Loucy (cell line): Measurements from ENCODE around the gene MNT.

Experiments
- H2AFZ ChIP-seq: fragments of 200-600 bp; sonication (generic); 2 replicates; pipeline ENCODE4 v1.6.0; 2016; ENCODE audit warnings: antibody characterized with exemption, mild to moderate bottlenecking, low read length, moderate library complexity
- H3F3A ChIP-seq: fragments of 200-600 bp; 2 replicates; pipeline ENCODE4 v1.6.0; 2016; ENCODE audit warnings: antibody characterized with exemption, low read depth, mild to moderate bottlenecking
- H3K27me3 ChIP-seq: fragments of 200-600 bp; sonication (generic); 2 replicates; pipeline ENCODE4 v1.6.1; 2014; ENCODE audit warnings: low read length, mild to moderate bottlenecking; ENCODE audit not compliant: insufficient read depth, poor library complexity, severe bottlenecking
- H3K36me3 ChIP-seq: fragments of 200-600 bp; sonication (generic); 2 replicates; pipeline ENCODE4 v1.6.1; 2016; ENCODE audit warnings: low read length; ENCODE audit not compliant: insufficient read depth
- H3K4me1 ChIP-seq: fragments of 200-600 bp; sonication (generic); 2 replicates; pipeline ENCODE4 v1.5.1; 2014; ENCODE audit warnings: low read length, mild to moderate bottlenecking; ENCODE audit not compliant: insufficient read depth, poor library complexity, severe bottlenecking
- H3K4me2 ChIP-seq: fragments of 200-600 bp; sonication (generic); 2 replicates; pipeline ENCODE4 v1.6.0; 2014; ENCODE audit warnings: antibody characterized with exemption, low read length, low read depth, mild to moderate bottlenecking; ENCODE audit not compliant: poor library complexity, severe bottlenecking
- H3K4me3 ChIP-seq: fragments of 200-600 bp; sonication (generic); 2 replicates; pipeline ENCODE4 v1.5.1; 2014; ENCODE audit warnings: low read length, mild to moderate bottlenecking, mixed read lengths; ENCODE audit not compliant: poor library complexity, severe bottlenecking
- H3K79me2 ChIP-seq: fragments of 200-600 bp; sonication (generic); 2 replicates; pipeline ENCODE4 v1.6.1; 2014; ENCODE audit warnings: low read length; ENCODE audit not compliant: insufficient read depth
- H3K9ac ChIP-seq: fragments of 200-600 bp; sonication (generic); 2 replicates; pipeline ENCODE4 v1.6.0; 2014; ENCODE audit warnings: mild to moderate bottlenecking, low read depth, low read length, moderate library complexity; ENCODE audit not compliant: poor library complexity, severe bottlenecking
- H3K9me2 ChIP-seq: fragments of 200-600 bp; sonication (generic); replicated peaks from 2 replicates; pipeline ENCODE4 v1.6.1; 2016; ENCODE audit warnings: low read depth, low read length, mixed read lengths
- H3K9me3 ChIP-seq: fragments of 200-600 bp; sonication (generic); 2 replicates; pipeline ENCODE4 v1.6.1; 2014; ENCODE audit warnings: mild to moderate bottlenecking, antibody characterized with exemption, low read length, low read depth; ENCODE audit not compliant: insufficient read depth
- H4K20me1 ChIP-seq: fragments of 200-600 bp; sonication (generic); 2 replicates; pipeline ENCODE4 v1.6.0; 2014; ENCODE audit warnings: antibody characterized with exemption, low read length, mild to moderate bottlenecking; ENCODE audit not compliant: insufficient read depth, poor library complexity, severe bottlenecking
- EZH2phosphoT487 ChIP-seq: fragments of 200-600 bp; IDR thresholded peaks from 2 replicates; pipeline ENCODE4 v1.6.1; 2018; ENCODE audit warnings: antibody characterized with exemption, mild to moderate bottlenecking, moderate library complexity, borderline replicate concordance
- TF ChIP-seq, protein P1 (sequence below): fragments of 200-600 bp; sonication (generic); conservative IDR thresholded peaks from 2 replicates; pipeline ENCODE4 v1.5.1; 2014; ENCODE audit warnings: mild to moderate bottlenecking, antibody characterized with exemption, low read length

MNT gene

DNA sequence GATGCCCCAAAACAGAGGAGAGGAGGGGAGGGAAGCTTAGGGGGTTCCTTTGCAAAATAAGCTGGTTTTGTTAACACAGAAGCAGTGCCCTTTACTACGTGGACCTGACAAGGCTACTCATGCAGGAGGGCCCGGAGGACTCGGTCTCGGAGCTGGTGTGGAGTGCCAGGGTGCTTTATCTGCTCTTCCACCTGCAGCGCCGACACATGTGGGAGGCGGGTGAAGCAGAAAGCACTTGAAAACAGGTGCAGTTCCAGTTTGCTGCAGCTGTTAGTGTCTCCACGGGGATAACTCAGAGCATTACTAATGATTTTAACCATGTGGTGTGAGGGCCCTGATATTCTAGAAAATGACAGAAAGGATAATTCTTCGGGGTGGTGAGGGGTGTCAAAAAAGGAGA lies 35.0 kb upstream of the MNT start:
- TF ChIP-seq EZH2phosphoT487, result no peak
- TF ChIP-seq, protein P1, sequence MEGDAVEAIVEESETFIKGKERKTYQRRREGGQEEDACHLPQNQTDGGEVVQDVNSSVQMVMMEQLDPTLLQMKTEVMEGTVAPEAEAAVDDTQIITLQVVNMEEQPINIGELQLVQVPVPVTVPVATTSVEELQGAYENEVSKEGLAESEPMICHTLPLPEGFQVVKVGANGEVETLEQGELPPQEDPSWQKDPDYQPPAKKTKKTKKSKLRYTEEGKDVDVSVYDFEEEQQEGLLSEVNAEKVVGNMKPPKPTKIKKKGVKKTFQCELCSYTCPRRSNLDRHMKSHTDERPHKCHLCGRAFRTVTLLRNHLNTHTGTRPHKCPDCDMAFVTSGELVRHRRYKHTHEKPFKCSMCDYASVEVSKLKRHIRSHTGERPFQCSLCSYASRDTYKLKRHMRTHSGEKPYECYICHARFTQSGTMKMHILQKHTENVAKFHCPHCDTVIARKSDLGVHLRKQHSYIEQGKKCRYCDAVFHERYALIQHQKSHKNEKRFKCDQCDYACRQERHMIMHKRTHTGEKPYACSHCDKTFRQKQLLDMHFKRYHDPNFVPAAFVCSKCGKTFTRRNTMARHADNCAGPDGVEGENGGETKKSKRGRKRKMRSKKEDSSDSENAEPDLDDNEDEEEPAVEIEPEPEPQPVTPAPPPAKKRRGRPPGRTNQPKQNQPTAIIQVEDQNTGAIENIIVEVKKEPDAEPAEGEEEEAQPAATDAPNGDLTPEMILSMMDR, result no peak
- Histone ChIP-seq H3K9ac (no peak overlapping the region), H4K20me1 (no peaks in the 10 kb centered on the region), H3K27me3 (no peaks in the 10 kb centered on the region), H3K4me2 (no peak overlapping the region), H3K79me2 (no peaks in the 10 kb centered on the region), H3K9me2 (no peaks in the 10 kb centered on the region), H3K4me3 (no peak overlapping the region), H3K9me3 (no peaks in the 10 kb centered on the region), H3K36me3 (peaks cover 53% of the 10 kb centered on the region; the same call in 1 of the 2 replicates), H2AFZ (no peak overlapping the region), H3K4me1 (no peaks in the 10 kb centered on the region), H3F3A (no peaks in the 10 kb centered on the region)

DNA sequence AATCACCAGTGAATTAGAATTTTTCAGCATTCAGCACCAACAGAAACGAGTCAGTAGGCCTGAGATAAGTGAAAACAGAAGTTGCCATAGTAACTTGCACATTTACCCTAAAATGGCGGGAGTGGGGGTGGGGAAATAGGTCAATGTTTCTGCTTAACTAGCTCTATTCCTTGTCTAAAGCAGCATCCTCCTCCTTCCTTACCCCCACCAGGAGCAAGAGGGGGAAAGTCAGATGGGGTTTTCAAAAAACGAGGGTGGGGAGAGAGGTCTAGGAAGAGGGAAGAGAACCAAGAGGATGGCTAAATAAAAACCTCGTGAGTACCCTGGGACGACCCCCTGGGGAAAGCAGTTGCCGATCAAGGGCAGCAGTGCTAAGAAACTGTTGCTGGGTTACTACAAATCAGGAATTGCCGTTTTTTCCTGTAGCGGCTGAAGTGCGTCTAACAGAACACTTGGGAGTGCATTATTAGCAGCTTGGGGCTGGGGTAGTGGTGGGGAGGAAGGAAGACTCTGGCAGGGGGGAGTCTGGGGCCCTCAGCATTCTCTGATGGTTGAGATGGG lies 34.4 kb upstream of the MNT start:
- no peaks in the 10 kb centered on the region for H3K9me2 ChIP-seq
- no peak overlapping the region for H3K4me3 ChIP-seq
- peaks cover 50% of the 10 kb centered on the region; the same call in 1 of the 2 replicates for H3K36me3 ChIP-seq
- no peak for TF ChIP-seq EZH2phosphoT487
- TF ChIP-seq, protein P1, result no peak
- H3K9me3 ChIP-seq, result no peaks in the 10 kb centered on the region
- no peaks in the 10 kb centered on the region for H3K4me1 ChIP-seq
- H2AFZ ChIP-seq, result no peak overlapping the region
- H3K79me2 ChIP-seq, result no peaks in the 10 kb centered on the region
- no peaks in the 10 kb centered on the region for H3F3A ChIP-seq
- H3K4me2 ChIP-seq, result no peak overlapping the region
- H3K9ac ChIP-seq, result no peak overlapping the region
- no peaks in the 10 kb centered on the region for H3K27me3 ChIP-seq
- H4K20me1 ChIP-seq, result no peaks in the 10 kb centered on the region

DNA sequence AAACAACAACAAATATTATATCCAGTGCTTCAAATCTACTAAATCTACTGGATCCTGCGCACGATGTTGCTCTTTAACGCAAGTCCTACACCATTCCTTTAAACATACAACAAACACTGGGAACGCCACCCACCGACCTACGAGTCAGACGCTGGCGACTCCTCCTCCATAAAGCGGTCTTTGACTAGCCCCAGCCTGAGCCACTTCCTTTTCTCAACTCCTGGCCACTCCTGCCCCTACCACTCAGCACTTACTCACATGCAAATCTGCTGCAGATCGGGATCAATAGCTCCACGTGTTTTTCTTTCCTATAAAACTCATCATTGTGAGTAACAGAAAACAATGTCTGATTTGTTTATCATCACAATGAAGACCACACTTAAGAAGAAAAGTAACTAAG lies 32.8 kb upstream of the MNT start:
- Histone ChIP-seq H3K4me3 (no peak overlapping the region), H3K9me3 (no peaks in the 10 kb centered on the region), H4K20me1 (no peaks in the 10 kb centered on the region), H3K4me2 (no peak overlapping the region), H3F3A (no peaks in the 10 kb centered on the region), H3K9ac (no peak overlapping the region), H3K79me2 (no peaks in the 10 kb centered on the region), H3K4me1 (no peaks in the 10 kb centered on the region), H3K36me3 (peaks cover 42% of the 10 kb centered on the region; the same call in 1 of the 2 replicates), H3K9me2 (no peaks in the 10 kb centered on the region), H2AFZ (no peak overlapping the region), H3K27me3 (no peaks in the 10 kb centered on the region)
- TF ChIP-seq, protein P1, result no peak
- no peak for TF ChIP-seq EZH2phosphoT487
